ENCODE measurements around the gene PRR9.

Gene PRR9

DNA sequence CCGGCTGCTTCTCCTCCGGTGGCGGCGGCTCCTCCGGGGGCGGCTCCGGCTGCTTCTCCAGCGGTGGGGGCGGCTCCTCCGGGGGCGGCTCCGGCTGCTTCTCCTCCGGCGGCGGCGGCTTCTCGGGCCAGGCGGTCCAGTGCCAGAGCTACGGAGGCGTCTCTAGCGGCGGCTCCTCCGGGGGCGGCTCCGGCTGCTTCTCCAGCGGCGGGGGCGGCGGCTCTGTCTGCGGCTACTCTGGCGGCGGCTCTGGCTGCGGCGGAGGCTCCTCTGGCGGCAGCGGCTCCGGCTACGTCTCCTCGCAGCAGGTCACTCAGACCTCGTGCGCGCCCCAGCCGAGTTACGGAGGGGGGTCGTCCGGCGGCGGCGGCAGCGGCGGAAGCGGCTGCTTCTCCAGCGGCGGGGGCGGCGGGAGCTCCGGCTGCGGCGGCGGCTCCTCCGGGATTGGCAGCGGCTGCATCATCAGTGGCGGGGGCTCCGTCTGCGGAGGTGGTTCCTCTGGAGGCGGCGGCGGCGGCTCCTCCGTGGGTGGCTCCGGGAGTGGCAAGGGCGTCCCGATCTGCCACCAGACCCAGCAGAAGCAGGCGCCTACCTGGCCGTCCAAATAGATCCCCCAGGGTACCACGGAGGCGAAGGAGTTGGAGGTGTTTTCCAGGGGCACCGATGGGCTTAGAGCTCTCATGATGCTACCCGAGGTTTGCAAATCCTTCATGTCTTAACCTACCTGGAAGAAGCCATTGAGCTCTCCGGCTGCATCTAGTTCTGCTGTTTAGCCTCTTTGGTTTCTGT is 44.1 kb downstream of the PRR9 start:
- TF ChIP-seq, protein P1, sequence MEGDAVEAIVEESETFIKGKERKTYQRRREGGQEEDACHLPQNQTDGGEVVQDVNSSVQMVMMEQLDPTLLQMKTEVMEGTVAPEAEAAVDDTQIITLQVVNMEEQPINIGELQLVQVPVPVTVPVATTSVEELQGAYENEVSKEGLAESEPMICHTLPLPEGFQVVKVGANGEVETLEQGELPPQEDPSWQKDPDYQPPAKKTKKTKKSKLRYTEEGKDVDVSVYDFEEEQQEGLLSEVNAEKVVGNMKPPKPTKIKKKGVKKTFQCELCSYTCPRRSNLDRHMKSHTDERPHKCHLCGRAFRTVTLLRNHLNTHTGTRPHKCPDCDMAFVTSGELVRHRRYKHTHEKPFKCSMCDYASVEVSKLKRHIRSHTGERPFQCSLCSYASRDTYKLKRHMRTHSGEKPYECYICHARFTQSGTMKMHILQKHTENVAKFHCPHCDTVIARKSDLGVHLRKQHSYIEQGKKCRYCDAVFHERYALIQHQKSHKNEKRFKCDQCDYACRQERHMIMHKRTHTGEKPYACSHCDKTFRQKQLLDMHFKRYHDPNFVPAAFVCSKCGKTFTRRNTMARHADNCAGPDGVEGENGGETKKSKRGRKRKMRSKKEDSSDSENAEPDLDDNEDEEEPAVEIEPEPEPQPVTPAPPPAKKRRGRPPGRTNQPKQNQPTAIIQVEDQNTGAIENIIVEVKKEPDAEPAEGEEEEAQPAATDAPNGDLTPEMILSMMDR (IDR thresholded peaks at IDR 0.05; ENCODE audit: low read depth, low read length, missing control alignments) = no peak
- no peak for DNase-seq (ENCODE audit: extremely low read depth, low read depth)
- H3K4me3 ChIP-seq (replicated peaks; ENCODE audit: low read depth, low read length) = peak overlapping the region; percentile 15; the same call in 1 of the 2 replicates

DNA sequence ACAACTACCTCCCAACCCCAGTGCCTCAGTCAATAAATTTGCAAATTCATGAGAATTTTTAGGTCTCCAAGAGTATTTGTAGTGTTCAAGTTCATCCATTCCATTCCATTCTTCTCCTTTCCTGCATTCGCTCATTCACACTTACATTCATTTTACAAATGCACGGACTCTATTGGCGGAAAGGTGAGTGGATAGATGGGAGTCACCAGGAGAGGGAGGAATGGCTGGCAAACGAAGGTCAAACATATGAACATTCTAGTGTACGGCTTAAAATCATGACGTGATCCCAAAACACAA is 44.6 kb downstream of the PRR9 start:
- DNase-seq (ENCODE audit: extremely low read depth, low read depth) = no peak
- TF ChIP-seq, protein P1 (IDR thresholded peaks at IDR 0.05; ENCODE audit: low read depth, low read length, missing control alignments) = no peak
- H3K4me3 ChIP-seq (replicated peaks; ENCODE audit: low read depth, low read length) = no peak overlapping the region

DNA sequence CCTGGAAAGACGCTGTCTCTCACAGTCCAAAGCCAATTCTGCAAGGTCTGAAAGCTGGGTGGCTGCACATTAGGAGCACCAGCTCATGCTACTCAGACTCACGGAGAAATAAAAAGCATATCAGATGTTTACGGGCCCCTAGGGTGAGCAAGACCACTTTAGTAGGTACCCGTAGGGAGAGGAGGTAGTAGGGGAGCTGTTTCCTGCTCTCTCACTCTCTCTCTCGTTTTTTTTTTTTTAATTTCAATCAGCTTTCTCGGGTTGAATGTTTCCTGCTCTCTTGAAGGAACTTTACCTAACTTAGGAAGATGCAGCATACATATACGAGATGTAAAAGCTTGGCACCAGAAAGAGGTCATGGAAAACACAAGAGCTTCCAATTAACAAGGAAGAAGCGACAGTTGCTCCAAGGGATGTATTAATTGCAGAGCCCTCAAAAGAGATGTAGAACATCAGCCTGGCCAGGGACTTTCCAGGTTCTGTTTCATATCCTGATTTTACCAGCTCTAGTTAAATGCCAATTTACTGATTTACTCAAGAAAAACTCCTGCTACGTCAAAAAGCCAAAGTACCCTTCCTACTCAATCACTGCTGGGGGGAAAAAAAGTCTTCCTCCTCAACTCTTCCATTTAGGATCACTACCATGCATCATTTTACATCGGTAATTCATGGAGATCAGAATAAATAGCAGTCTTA is 45.2 kb downstream of the PRR9 start:
- TF ChIP-seq, protein P1 (IDR thresholded peaks at IDR 0.05; ENCODE audit: low read depth, low read length, missing control alignments) = no peak
- no peak for DNase-seq (ENCODE audit: extremely low read depth, low read depth)
- no peak overlapping the region for H3K4me3 ChIP-seq (replicated peaks; ENCODE audit: low read depth, low read length)

DNA sequence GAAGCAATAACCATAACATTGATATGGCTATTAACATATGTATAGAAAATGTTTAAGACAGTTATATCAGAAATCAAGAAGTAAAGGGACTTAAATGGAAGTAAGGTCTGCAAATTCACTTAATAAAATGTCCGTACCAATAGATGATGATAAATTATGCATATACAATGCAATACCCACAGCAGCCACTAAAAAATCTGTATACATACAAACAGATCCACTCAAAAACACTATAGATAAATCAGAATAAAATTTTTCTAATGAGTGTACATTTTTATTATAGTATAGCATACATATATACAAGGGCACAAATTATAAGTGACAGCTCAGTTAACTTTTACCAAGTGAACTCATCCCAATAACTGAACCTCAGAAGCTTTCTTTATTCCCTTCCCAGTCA is 48.1 kb downstream of the PRR9 start:
- H3K4me3 ChIP-seq (replicated peaks; ENCODE audit: low read depth, low read length) = no peak overlapping the region
- TF ChIP-seq, protein P1 (IDR thresholded peaks at IDR 0.05; ENCODE audit: low read depth, low read length, missing control alignments) = no peak
- DNase-seq (ENCODE audit: extremely low read depth, low read depth) = no peak

Measured in HFF-Myc (cell line).